H9 (cell line): ENCODE results near the gene FNIP2. TPM values are rescaled to one million over a fixed set of nuclear protein-coding genes. Genes with fewer than 3 reads are reported as not detected.

Experiments used
- DNase-seq: peaks from one replicate; pipeline ENCODE4 v3.0.0-alpha.2; 2017
- H2AFZ ChIP-seq: one replicate; pipeline ENCODE4 v1.6.1; 2013; ENCODE audit warnings: mild to moderate bottlenecking, low read length, control low read depth, moderate library complexity
- H2AK5ac ChIP-seq: 2 replicates; pipeline ENCODE4 v1.6.1; 2013; ENCODE audit warnings: low read length, control low read depth, mixed read lengths; ENCODE audit not compliant: insufficient read length
- H2BK120ac ChIP-seq: one replicate; pipeline ENCODE4 v1.6.1; 2013; ENCODE audit warnings: low read depth, mild to moderate bottlenecking, low read length, control low read depth, inconsistent platforms; ENCODE audit not compliant: poor library complexity, severe bottlenecking
- H2BK12ac ChIP-seq: 2 replicates; pipeline ENCODE4 v1.6.1; 2013; ENCODE audit warnings: low read length, control low read depth, mixed read lengths, low read depth; ENCODE audit not compliant: insufficient read length
- H2BK15ac ChIP-seq: 2 replicates; pipeline ENCODE4 v1.6.1; 2013; ENCODE audit warnings: low read depth, low read length, control low read depth
- H2BK20ac ChIP-seq: one replicate; pipeline ENCODE4 v1.6.1; 2013; ENCODE audit warnings: low read depth, mild to moderate bottlenecking, low read length, control low read depth, inconsistent platforms; ENCODE audit not compliant: poor library complexity, severe bottlenecking
- H2BK5ac ChIP-seq: 2 replicates; pipeline ENCODE4 v1.6.1; 2013; ENCODE audit warnings: low read length, control low read depth, mixed read lengths; ENCODE audit not compliant: insufficient read length
- H3K14ac ChIP-seq: 2 replicates; pipeline ENCODE4 v1.6.1; 2013; ENCODE audit warnings: low read length, control low read depth; ENCODE audit not compliant: insufficient read depth
- H3K18ac ChIP-seq: 2 replicates; pipeline ENCODE4 v1.6.1; 2013; ENCODE audit warnings: low read depth, mild to moderate bottlenecking, mixed read lengths, low read length, control low read depth; ENCODE audit not compliant: insufficient read length
- H3K23ac ChIP-seq: 2 replicates; pipeline ENCODE4 v1.6.1; 2013; ENCODE audit warnings: low read length, control low read depth, mixed read lengths, low read depth; ENCODE audit not compliant: insufficient read length
- H3K23me2 ChIP-seq: 2 replicates; pipeline ENCODE4 v1.6.1; 2013; ENCODE audit warnings: low read depth, mild to moderate bottlenecking, mixed read lengths, low read length, control low read depth; ENCODE audit not compliant: insufficient read length, poor library complexity, severe bottlenecking
- H3K27ac ChIP-seq: 2 replicates; pipeline ENCODE4 v1.5.1; 2013; ENCODE audit warnings: low read length, control low read depth, mixed read lengths, low read depth; ENCODE audit not compliant: insufficient read length
- H3K27me3 ChIP-seq: 2 replicates; pipeline ENCODE4 v1.6.1; 2013; ENCODE audit warnings: low read length, control low read depth, inconsistent platforms; ENCODE audit not compliant: insufficient read depth
- H3K4ac ChIP-seq: 2 replicates; pipeline ENCODE4 v1.6.1; 2013; ENCODE audit warnings: low read depth, mild to moderate bottlenecking, control low read depth, inconsistent platforms, low read length, moderate library complexity
- H3K4me1 ChIP-seq: 2 replicates; pipeline ENCODE4 v1.6.1; 2013; ENCODE audit warnings: low read length, control low read depth, inconsistent platforms; ENCODE audit not compliant: insufficient read depth
- H3K4me2 ChIP-seq: 2 replicates; pipeline ENCODE4 v1.6.1; 2013; ENCODE audit warnings: low read length, control low read depth, mixed read lengths; ENCODE audit not compliant: insufficient read length, insufficient read depth
- H3K56ac ChIP-seq: 2 replicates; pipeline ENCODE4 v1.6.1; 2013; ENCODE audit warnings: low read depth, mild to moderate bottlenecking, mixed read lengths, low read length, control low read depth; ENCODE audit not compliant: insufficient read length
- H3K79me1 ChIP-seq: 2 replicates; pipeline ENCODE4 v1.6.1; 2013; ENCODE audit warnings: low read depth, mild to moderate bottlenecking, moderate library complexity, low read length, control low read depth, inconsistent platforms; ENCODE audit not compliant: insufficient read depth, poor library complexity, severe bottlenecking
- H3K79me2 ChIP-seq: 2 replicates; pipeline ENCODE4 v1.6.1; 2013; ENCODE audit warnings: low read length, control low read depth, inconsistent platforms; ENCODE audit not compliant: insufficient read depth
- H3K9ac ChIP-seq: 2 replicates; pipeline ENCODE4 v1.6.1; 2013; ENCODE audit warnings: low read length, control low read depth, mixed read lengths; ENCODE audit not compliant: insufficient read length; ENCODE audit errors: extremely low read depth
- H3K9me3 ChIP-seq: one replicate; pipeline ENCODE4 v1.6.1; 2013; ENCODE audit warnings: low read depth, low read length, inconsistent platforms; ENCODE audit not compliant: control insufficient read depth
- H3T11ph ChIP-seq: one replicate; pipeline ENCODE4 v1.6.1; 2013; ENCODE audit warnings: mild to moderate bottlenecking, low read length, control low read depth, inconsistent platforms
- H4K20me1 ChIP-seq: one replicate; pipeline ENCODE4 v1.6.1; 2013; ENCODE audit not compliant: control insufficient read depth, insufficient read length, insufficient read depth
- H4K5ac ChIP-seq: 2 replicates; pipeline ENCODE4 v1.6.1; 2013; ENCODE audit warnings: low read depth, mild to moderate bottlenecking, mixed read lengths, low read length, control low read depth; ENCODE audit not compliant: insufficient read length
- H4K8ac ChIP-seq: replicated peaks from 2 replicates; pipeline ENCODE4 v1.6.1; 2013; ENCODE audit warnings: low read length, control low read depth, mixed read lengths, low read depth; ENCODE audit not compliant: insufficient read length
- H4K91ac ChIP-seq: 2 replicates; pipeline ENCODE4 v1.6.1; 2013; ENCODE audit warnings: low read depth, mild to moderate bottlenecking, moderate library complexity, mixed read lengths, low read length, control low read depth; ENCODE audit not compliant: insufficient read length
- H3K27ac Mint-ChIP-seq, 3 experiments: 2 replicates in 2 of 3; 3 replicates in 1 of 3; pipeline ENCODE4 v1.8.0; 2020 to 2021; ENCODE audit warnings: mixed read lengths in 3 of 3, mild to moderate bottlenecking in 1 of 3, moderate library complexity in 1 of 3
- H3K27me3 Mint-ChIP-seq: 2 replicates; pipeline ENCODE4 v1.8.0; 2021; ENCODE audit warnings: low read depth, mild to moderate bottlenecking, moderate library complexity, mixed read lengths
- H3K36me3 Mint-ChIP-seq, 3 experiments: 2 replicates in 2 of 3; 3 replicates in 1 of 3; pipeline ENCODE4 v1.8.0; 2020 to 2021; ENCODE audit warnings: low read depth in 3 of 3, mixed read lengths in 3 of 3; ENCODE audit not compliant: insufficient read depth in 1 of 3
- H3K4me1 Mint-ChIP-seq, 2 experiments: 2 replicates each; pipeline ENCODE4 v1.8.0; 2020; ENCODE audit warnings: mixed read lengths in 2 of 2
- H3K4me3 Mint-ChIP-seq, 2 experiments: 2 replicates in 1 of 2; 3 replicates in 1 of 2; pipeline ENCODE4 v1.8.0; 2020 to 2021; ENCODE audit warnings: mild to moderate bottlenecking in 2 of 2, mixed read lengths in 2 of 2, moderate library complexity in 1 of 2
- H3K9me3 Mint-ChIP-seq, 2 experiments: 2 replicates in 1 of 2; 3 replicates in 1 of 2; pipeline ENCODE4 v1.8.0; 2020; ENCODE audit warnings: mild to moderate bottlenecking in 2 of 2, mixed read lengths in 2 of 2, moderate library complexity in 1 of 2
- WGBS: extraction: QIAGEN DNeasy Blood & Tissue Kit; methylation state at CpG from one replicate; pipeline ENCODE4 v1.1.7; 2013; ENCODE audit warnings: missing lambda C conversion rate, low lambda C conversion rate, mixed read lengths; ENCODE audit not compliant: insufficient read length; ENCODE audit errors: extremely low coverage; 5-methylcytosine and 5-hydroxymethylcytosine counted together
- total RNA-seq: library from RNA; stranded (reverse); gene quantifications from 2 replicates; pipeline ENCODE4 v1.2.1, GENCODE V29; 2021
- TF ChIP-seq, protein P1 (sequence below): fragments of 200-600 bp; sonication (generic); conservative IDR thresholded peaks from 3 replicates; pipeline ENCODE4 v1.8.0; 2021; ENCODE audit warnings: antibody characterized with exemption, mild to moderate bottlenecking

FNIP2 gene
- total RNA-seq, 1 experiment from 2014 or later = 9.6 TPM

- Histone ChIP-seq H2BK12ac (no peak overlapping the region), H3K4ac (no peak overlapping the region), H4K20me1 (no peaks in the 10 kb centered on the region), H2AK5ac (no peak overlapping the region), H3K9me3 (no peaks in the 10 kb centered on the region), H2BK120ac (no peak overlapping the region), H4K8ac (no peak overlapping the region), H4K5ac (no peak overlapping the region), H2BK5ac (no peak overlapping the region), H3K79me2 (no peaks in the 10 kb centered on the region), H3K9ac (no peak overlapping the region), H3K18ac (no peak overlapping the region), H3K4me2 (no peak overlapping the region), H3K27me3 (no peaks in the 10 kb centered on the region), H3K23ac (no peak overlapping the region), H4K91ac (no peak overlapping the region), H2BK15ac (no peak overlapping the region), H3K4me1 (no peaks in the 10 kb centered on the region), H3K56ac (no peak overlapping the region), H3K14ac (no peak overlapping the region), H2AFZ (no peak overlapping the region), H3K79me1 (no peaks in the 10 kb centered on the region), H3T11ph (no peak overlapping the region), H2BK20ac (no peak overlapping the region), H3K23me2 (no peaks in the 10 kb centered on the region), H3K27ac (no peak overlapping the region)
- no peaks in the 10 kb centered on the region for H3K36me3 Mint-ChIP-seq
- no peaks in the 10 kb centered on the region for H3K9me3 Mint-ChIP-seq
- H3K27me3 Mint-ChIP-seq = no peaks in the 10 kb centered on the region
- DNase-seq = no peak
- TF ChIP-seq, protein P1, sequence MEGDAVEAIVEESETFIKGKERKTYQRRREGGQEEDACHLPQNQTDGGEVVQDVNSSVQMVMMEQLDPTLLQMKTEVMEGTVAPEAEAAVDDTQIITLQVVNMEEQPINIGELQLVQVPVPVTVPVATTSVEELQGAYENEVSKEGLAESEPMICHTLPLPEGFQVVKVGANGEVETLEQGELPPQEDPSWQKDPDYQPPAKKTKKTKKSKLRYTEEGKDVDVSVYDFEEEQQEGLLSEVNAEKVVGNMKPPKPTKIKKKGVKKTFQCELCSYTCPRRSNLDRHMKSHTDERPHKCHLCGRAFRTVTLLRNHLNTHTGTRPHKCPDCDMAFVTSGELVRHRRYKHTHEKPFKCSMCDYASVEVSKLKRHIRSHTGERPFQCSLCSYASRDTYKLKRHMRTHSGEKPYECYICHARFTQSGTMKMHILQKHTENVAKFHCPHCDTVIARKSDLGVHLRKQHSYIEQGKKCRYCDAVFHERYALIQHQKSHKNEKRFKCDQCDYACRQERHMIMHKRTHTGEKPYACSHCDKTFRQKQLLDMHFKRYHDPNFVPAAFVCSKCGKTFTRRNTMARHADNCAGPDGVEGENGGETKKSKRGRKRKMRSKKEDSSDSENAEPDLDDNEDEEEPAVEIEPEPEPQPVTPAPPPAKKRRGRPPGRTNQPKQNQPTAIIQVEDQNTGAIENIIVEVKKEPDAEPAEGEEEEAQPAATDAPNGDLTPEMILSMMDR = no peak
- no CpG with 5 or more reads among the region's 3 CpGs for WGBS
- no peak overlapping the region for H3K27ac Mint-ChIP-seq
- no peak overlapping the region for H3K4me3 Mint-ChIP-seq
- peaks cover 4 to 12% of the 10 kb centered on the region in 2 experiments; a peak in 3 of 4 replicates for H3K4me1 Mint-ChIP-seq
Measured at GRCh38 chr4:158823461-158823873, 54.6 kb downstream of the FNIP2 start.
